Stomach smooth muscle (tissue), 2 donors: ENCODE measurements around the gene CARD11.
"Not testable (repeated sequence)": the region's sequence is repeated elsewhere in the genome, so short reads cannot be mapped to it uniquely, and the experiment has no call there.

Source experiments
- H3K27ac ChIP-seq: one replicate; pipeline ENCODE4 v1.7.0; 2013; ENCODE audit warnings: mild to moderate bottlenecking, low read length, inconsistent platforms
- H3K27me3 ChIP-seq, 2 donors: one replicate each; pipeline ENCODE4 v1.7.0; 2013; ENCODE audit warnings: low read length in 2 of 2; ENCODE audit not compliant: insufficient read depth in 2 of 2, control insufficient read depth in 1 of 2
- H3K36me3 ChIP-seq, 2 donors: one replicate each; pipeline ENCODE4 v1.7.0; 2013; ENCODE audit warnings: low read length in 2 of 2; ENCODE audit not compliant: control insufficient read depth in 2 of 2, insufficient read depth in 2 of 2
- H3K4me1 ChIP-seq: one replicate; pipeline ENCODE4 v1.7.0; 2013; ENCODE audit warnings: low read length; ENCODE audit not compliant: control insufficient read depth, insufficient read depth
- H3K4me3 ChIP-seq, 2 donors: one replicate each; pipeline ENCODE4 v1.7.0; 2013; ENCODE audit warnings: low read length in 2 of 2
- H3K9ac ChIP-seq, 2 donors: one replicate each; pipeline ENCODE4 v1.7.0; 2013; ENCODE audit warnings: low read length in 2 of 2, mild to moderate bottlenecking in 1 of 2
- H3K9me3 ChIP-seq, 2 donors: one replicate each; pipeline ENCODE4 v1.7.0; 2013; ENCODE audit warnings: low read length in 2 of 2; ENCODE audit not compliant: control insufficient read depth in 2 of 2
- donor health status: healthy.
- donor health status: Pancreatic carcinoma.

Gene CARD11

GRCh38 chr7:2966466-2967078 lies 77.1 kb downstream of the CARD11 start:
- H3K36me3 ChIP-seq, result no peaks in the 10 kb centered on the region
- no peak overlapping the region for H3K4me3 ChIP-seq
- peaks cover 8 to 21% of the 10 kb centered on the region in 2 donors for H3K9me3 ChIP-seq
- no peak overlapping the region for H3K9ac ChIP-seq
- H3K27ac ChIP-seq, result no peak overlapping the region
- no peaks in the 10 kb centered on the region for H3K27me3 ChIP-seq
- H3K4me1 ChIP-seq, result no peaks in the 10 kb centered on the region

GRCh38 chr7:2965745-2966270 lies 77.9 kb downstream of the CARD11 start:
- Histone ChIP-seq H3K9me3 (peaks cover 8 to 21% of the 10 kb centered on the region in 2 donors), H3K27me3 (no peaks in the 10 kb centered on the region), H3K9ac (no peak overlapping the region), H3K27ac (no peak overlapping the region), H3K4me3 (no peak overlapping the region), H3K36me3 (no peaks in the 10 kb centered on the region), H3K4me1 (no peaks in the 10 kb centered on the region)

GRCh38 chr7:2965301-2965700 lies 78.4 kb downstream of the CARD11 start:
- H3K9me3 ChIP-seq, result peaks cover 8 to 21% of the 10 kb centered on the region in 2 donors
- H3K4me1 ChIP-seq, result no peaks in the 10 kb centered on the region
- no peak overlapping the region for H3K27ac ChIP-seq
- H3K36me3 ChIP-seq, result no peaks in the 10 kb centered on the region
- H3K9ac ChIP-seq, result no peak overlapping the region
- H3K27me3 ChIP-seq, result no peaks in the 10 kb centered on the region
- no peak overlapping the region for H3K4me3 ChIP-seq

- no peak overlapping the region for H3K9ac ChIP-seq
- H3K27ac ChIP-seq, result no peak overlapping the region
- H3K9me3 ChIP-seq, result peaks cover 8 to 21% of the 10 kb centered on the region in 2 donors
- no peaks in the 10 kb centered on the region for H3K4me1 ChIP-seq
- H3K27me3 ChIP-seq, result no peaks in the 10 kb centered on the region
- H3K4me3 ChIP-seq, result no peak overlapping the region
- H3K36me3 ChIP-seq, result no peaks in the 10 kb centered on the region
Measured at GRCh38 chr7:2964208-2964607, 79.5 kb downstream of the CARD11 start.

GRCh38 chr7:2962865-2963264 lies 80.8 kb downstream of the CARD11 start:
- Histone ChIP-seq H3K4me3 (no peak overlapping the region), H3K36me3 (no peaks in the 10 kb centered on the region), H3K27me3 (no peaks in the 10 kb centered on the region), H3K9me3 (peaks cover 8 to 21% of the 10 kb centered on the region in 2 donors), H3K27ac (no peak overlapping the region), H3K4me1 (no peaks in the 10 kb centered on the region), H3K9ac (no peak overlapping the region)

GRCh38 chr7:2959828-2960599 lies 83.7 kb downstream of the CARD11 start:
- Histone ChIP-seq H3K36me3 (no peaks in the 10 kb centered on the region), H3K4me1 (no peaks in the 10 kb centered on the region), H3K9ac (no peak overlapping the region), H3K9me3 (no peaks in the 10 kb centered on the region), H3K4me3 (no peak overlapping the region), H3K27ac (no peak overlapping the region), H3K27me3 (no peaks in the 10 kb centered on the region)

- Histone ChIP-seq H3K9ac (no peak overlapping the region), H3K36me3 (no peaks in the 10 kb centered on the region), H3K27ac (no peak overlapping the region), H3K4me1 (no peaks in the 10 kb centered on the region), H3K9me3 (no peaks in the 10 kb centered on the region), H3K27me3 (no peaks in the 10 kb centered on the region), H3K4me3 (no peak overlapping the region)
Measured at GRCh38 chr7:2959103-2959680, 84.5 kb downstream of the CARD11 start.

- H3K9ac ChIP-seq, result no peak overlapping the region
- no peaks in the 10 kb centered on the region for H3K9me3 ChIP-seq
- H3K36me3 ChIP-seq, result no peaks in the 10 kb centered on the region
- H3K4me1 ChIP-seq, result no peaks in the 10 kb centered on the region
- H3K27me3 ChIP-seq, result no peaks in the 10 kb centered on the region
- no peak overlapping the region for H3K27ac ChIP-seq
- H3K4me3 ChIP-seq, result no peak overlapping the region
Measured at GRCh38 chr7:2958416-2959102, 85.1 kb downstream of the CARD11 start.

GRCh38 chr7:2957369-2957727 lies 86.3 kb downstream of the CARD11 start:
- not testable (repeated sequence) for H3K9me3 ChIP-seq, H3K9ac ChIP-seq, H3K27ac ChIP-seq, H3K4me1 ChIP-seq, H3K36me3 ChIP-seq, H3K4me3 ChIP-seq, H3K27me3 ChIP-seq

GRCh38 chr7:2956526-2957368 lies 86.9 kb downstream of the CARD11 start:
- no peaks in the 10 kb centered on the region for H3K27me3 ChIP-seq
- H3K4me3 ChIP-seq, result no peak overlapping the region
- no peaks in the 10 kb centered on the region for H3K9me3 ChIP-seq
- H3K36me3 ChIP-seq, result no peaks in the 10 kb centered on the region
- H3K4me1 ChIP-seq, result no peaks in the 10 kb centered on the region
- H3K9ac ChIP-seq, result no peak overlapping the region
- H3K27ac ChIP-seq, result no peak overlapping the region
